Coronary artery (tissue), 2 donors: ENCODE results near the gene PCLAF.
"Not testable (repeated sequence)": the region's sequence is repeated elsewhere in the genome, so short reads cannot be mapped to it uniquely, and the experiment has no call there.

Source experiments
- DNase-seq: peaks from one replicate; pipeline ENCODE4 v3.0.0-alpha.2; 2017; ENCODE audit warnings: low spot score
- H3K27ac ChIP-seq, 2 donors: fragments of 200-600 bp; sonication (generic); one replicate each; pipeline ENCODE4 v1.5.1; 2016 to 2019
- H3K4me3 ChIP-seq: fragments of 200-600 bp; sonication (generic); 2 replicates; pipeline ENCODE4 v1.5.1; 2016; ENCODE audit warnings: mild to moderate bottlenecking, moderate library complexity
- CTCF ChIP-seq: fragments of 200-600 bp; sonication (generic); IDR thresholded peaks from one replicate; pipeline ENCODE4 v1.5.1; 2019; ENCODE audit warnings: antibody characterized with exemption

PCLAF gene

DNA sequence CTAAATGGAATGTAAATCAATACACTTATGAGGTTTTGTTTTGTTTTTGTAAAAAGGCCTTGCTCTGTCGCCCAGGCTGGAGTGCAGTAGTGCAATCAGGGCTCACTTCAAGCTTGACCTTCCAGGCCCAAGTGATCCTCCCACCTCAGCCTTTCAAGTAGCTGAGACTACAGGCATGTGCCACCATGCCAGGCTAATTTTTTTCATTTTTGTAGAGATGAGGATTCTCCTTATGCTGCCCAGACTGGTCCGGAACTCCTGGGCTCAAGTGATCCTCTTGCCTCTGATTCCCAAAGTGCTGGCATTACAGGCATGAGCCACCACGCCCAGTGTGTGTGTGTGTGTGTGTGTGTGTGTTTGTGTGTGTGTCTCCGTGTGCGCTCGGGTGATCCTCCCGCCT, 5.0 kb upstream of the PCLAF start:
- no peak for DNase-seq
- H3K27ac ChIP-seq: no peak overlapping the region
- TF ChIP-seq CTCF: no peak
- no peak overlapping the region for H3K4me3 ChIP-seq

DNA sequence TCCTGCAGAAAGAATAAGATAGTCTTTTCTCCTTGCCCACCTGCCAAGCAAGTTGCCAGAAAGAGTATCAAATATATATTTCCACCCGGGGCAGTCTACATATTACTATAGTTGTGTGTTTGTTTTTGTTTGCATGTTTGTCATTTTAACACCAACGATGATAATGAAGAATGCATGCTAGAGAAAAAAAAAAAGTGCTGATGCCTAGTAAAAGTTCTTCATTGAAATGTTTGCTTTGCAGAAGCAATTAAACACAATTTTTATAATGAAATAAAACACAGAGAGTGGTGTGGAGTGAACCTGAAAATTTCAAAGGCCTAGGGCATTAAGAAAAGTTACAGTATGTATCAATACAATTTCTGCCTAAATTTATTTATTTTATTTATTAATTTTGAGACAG, 2.5 kb upstream of the PCLAF start:
- no peak for DNase-seq
- Histone ChIP-seq H3K27ac (no peak overlapping the region), H3K4me3 (no peak overlapping the region)
- no peak for TF ChIP-seq CTCF

DNA sequence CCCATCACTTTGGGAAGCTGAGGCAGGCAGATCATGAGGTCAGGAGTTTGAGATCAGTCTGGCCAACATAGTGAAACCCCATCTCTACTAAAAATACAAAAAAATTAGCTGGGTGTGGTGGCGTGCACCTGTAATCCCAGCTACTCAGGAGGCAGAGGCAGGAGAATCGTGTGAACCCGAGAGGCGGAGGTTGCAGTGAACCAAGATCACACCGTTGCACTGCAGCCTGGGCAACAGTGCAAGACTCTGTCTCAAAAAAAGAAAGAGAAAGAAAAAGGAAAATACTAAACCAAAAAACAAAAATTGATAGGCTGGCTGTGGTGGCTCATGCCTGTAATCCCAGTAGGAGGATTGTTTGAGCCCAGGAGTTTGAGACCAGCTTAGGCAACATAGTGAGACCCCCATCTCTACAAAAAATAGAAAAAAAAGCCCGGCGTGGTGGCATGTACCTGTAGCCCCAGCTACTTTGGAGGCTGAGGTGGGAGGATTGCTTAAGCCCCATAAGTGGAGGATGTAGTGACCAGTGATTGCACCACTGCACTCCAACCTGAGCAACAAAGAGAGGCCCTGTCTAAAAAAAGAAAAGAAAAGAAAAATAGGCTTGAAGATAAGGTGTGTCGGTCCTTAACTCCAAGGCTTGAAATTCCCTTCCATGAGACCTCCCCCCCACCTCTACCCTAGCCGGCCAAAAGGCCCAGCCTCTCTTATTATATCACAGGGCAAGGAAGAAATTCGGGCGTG, 941 bp downstream of the PCLAF start:
- H3K4me3 ChIP-seq, H3K27ac ChIP-seq, DNase-seq: not testable (repeated sequence)

GRCh38 chr15:64379216-64379960, 1.9 kb downstream of the PCLAF start:
- H3K4me3 ChIP-seq: no peak overlapping the region
- no peak for DNase-seq
- H3K27ac ChIP-seq: no peak overlapping the region
- no peak for TF ChIP-seq CTCF

- TF ChIP-seq CTCF: no peak
- Histone ChIP-seq H3K27ac (no peak overlapping the region), H3K4me3 (no peak overlapping the region)
- no peak for DNase-seq
Measured at GRCh38 chr15:64373360-64373759, 7.9 kb downstream of the PCLAF start.

DNA sequence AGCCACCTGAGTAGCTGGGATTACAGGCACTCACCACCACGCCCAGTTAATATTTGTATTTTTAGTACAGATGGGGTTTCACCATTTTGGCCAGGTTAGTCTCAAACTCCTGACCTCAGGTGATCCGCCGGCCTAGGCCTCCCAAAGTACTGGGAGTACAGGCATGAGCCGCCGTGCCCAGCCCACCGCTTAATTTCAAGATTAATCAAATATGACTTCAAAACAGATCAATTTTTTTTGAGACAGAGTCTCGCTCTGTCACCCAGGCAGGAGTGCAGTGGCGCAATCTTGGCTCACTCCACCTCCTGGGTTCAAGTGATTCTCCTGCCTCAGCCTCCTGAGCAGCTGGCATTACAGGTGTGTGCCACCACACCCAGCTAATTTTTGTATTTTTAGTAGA, 9.9 kb downstream of the PCLAF start:
- H3K27ac ChIP-seq, DNase-seq, H3K4me3 ChIP-seq: not testable (repeated sequence)

DNA sequence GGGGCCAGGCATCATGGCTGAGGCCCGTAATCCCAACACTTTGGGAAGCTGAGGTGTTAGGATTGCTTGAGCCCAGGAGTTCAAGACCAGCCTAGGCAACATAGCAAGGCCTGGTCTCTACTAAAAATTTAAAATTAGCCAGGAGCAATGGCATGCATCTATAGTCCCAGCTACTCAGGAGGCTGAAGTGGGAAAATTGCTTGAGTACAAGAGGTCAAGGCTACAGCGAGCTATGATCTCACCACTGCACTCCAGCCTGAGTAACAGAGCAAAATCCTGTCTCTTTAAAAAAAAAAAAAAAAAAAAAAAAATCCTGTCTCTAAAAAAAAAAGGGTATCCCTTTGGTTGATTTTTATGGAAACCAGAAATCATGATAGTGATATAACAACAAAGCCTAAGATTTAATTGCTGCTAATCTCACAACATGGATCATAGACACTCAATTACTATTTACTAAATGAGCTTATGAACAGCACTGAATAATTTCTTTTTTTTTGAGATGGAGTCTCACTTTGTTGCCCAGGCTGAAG, 12.1 kb downstream of the PCLAF start:
- no peak for TF ChIP-seq CTCF

GRCh38 chr15:64361259-64361658, 20.0 kb downstream of the PCLAF start:
- DNase-seq: no peak
- TF ChIP-seq CTCF: no peak
- H3K4me3 ChIP-seq: no peak overlapping the region

More for the DNA sequence above, 12.1 kb downstream of the PCLAF start:
- Histone ChIP-seq H3K27ac (no peak overlapping the region), H3K4me3 (no peak overlapping the region)
- DNase-seq: no peak

More at GRCh38 chr15:64361259-64361658, 20.0 kb downstream of the PCLAF start:
- no peak overlapping the region for H3K27ac ChIP-seq
